ENCODE results near the gene ACTMAP.

DNA sequence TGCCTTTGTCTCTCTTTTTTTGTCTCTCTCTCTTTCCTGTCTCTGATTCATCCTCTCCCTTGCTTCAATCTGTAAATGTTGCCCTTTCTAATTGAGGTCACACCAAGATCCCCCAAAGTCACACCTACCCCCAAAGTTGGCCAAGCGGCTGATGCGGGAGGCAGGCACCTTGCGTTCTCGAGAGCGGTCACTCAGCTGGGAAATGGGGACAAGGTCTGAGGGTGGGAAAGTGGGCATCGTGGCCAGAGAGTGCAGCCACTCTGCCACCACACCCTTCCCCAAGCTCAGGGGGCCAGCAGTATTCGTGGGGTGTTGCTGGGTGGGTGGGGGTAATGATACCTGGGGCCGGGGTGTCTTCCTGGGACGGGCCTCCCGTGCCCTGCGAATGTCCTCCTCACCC is 36.3 kb downstream of the ACTMAP start:
- TF ChIP-seq, protein P1, sequence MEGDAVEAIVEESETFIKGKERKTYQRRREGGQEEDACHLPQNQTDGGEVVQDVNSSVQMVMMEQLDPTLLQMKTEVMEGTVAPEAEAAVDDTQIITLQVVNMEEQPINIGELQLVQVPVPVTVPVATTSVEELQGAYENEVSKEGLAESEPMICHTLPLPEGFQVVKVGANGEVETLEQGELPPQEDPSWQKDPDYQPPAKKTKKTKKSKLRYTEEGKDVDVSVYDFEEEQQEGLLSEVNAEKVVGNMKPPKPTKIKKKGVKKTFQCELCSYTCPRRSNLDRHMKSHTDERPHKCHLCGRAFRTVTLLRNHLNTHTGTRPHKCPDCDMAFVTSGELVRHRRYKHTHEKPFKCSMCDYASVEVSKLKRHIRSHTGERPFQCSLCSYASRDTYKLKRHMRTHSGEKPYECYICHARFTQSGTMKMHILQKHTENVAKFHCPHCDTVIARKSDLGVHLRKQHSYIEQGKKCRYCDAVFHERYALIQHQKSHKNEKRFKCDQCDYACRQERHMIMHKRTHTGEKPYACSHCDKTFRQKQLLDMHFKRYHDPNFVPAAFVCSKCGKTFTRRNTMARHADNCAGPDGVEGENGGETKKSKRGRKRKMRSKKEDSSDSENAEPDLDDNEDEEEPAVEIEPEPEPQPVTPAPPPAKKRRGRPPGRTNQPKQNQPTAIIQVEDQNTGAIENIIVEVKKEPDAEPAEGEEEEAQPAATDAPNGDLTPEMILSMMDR (IDR thresholded peaks at IDR 0.05; ENCODE audit: low read length) = no peak
- no peak for TF ChIP-seq EZH2 (IDR thresholded peaks at IDR 0.05; ENCODE audit: borderline replicate concordance, low read length)
